HG03460 (cell line): ENCODE measurements around the gene ZYX.

Experiments
- ATAC-seq: cut with Tn5 transposase; IDR thresholded peaks from one replicate; pipeline ENCODE4 v1.9.1; 2021; ENCODE audit not compliant: unreplicated experiment

Gene ZYX

DNA sequence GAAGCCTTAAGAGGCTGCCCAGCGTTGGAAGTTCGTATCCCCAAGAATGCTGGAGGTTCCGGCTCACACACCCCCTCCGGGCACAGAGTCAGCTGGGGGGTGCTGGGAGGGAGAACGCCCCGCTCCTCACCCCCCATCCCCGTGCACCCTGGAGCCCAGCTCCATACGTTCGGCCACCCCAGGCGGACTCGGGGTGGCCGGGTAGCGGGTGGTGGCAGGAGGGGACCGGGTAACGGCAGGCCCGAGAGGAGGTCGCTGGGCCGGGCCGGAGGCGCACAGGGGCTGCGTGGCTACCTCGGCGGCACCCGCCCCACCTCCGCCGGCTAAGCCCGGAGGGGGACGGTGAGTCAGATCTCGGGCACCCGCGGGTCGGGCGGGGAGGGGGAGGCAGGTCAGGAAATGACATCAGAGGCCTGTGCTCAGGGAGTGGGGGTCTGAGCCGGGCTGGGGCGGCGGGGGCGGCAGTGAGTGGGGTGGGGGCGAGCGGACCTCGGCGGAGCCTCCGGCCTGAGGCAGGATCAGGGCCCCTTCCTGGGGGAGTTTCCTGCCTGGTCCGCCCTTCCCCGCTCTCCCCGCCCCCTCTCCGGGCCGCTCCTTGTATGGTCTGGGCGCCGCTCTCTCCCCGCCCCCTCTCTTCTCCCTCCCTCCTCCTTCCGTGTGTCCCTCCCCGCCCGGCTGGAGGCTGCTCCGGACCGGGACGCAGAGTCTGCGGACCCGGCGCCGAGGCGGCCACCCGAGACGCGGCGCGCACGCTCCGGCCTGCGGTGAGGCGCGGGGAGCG lies at the start of gene ZYX:
Gene ZYX, plus strand, starts transcription at position 700 of the 781 bp plus-strand sequence. CDS start 227 bp downstream, outside the sequence.
- ATAC-seq, result peak; percentile 74

- ATAC-seq, result no peak
Measured at GRCh38 chr7:143334244-143334643, 46.9 kb upstream of the ZYX start.

- no peak for ATAC-seq
Measured at GRCh38 chr7:143337216-143337615, 43.9 kb upstream of the ZYX start.

DNA sequence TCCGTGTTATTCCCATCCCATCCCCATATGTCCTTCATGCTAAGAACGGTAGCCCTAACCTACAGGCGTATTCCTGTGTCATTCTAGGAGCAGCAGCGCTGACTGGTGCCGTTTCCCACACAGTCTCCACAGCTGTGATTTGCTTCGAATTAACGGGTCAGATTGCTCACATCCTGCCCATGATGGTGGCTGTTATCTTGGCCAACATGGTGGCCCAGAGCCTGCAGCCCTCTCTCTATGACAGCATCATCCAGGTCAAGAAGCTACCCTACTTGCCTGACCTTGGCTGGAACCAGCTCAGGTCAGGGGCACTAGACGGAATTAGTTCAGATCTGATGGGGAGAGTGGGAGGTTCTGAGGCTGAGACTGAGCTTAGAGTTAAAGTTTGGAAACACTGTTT lies 39.3 kb upstream of the ZYX start:
- ATAC-seq, result no peak

GRCh38 chr7:143343596-143343995 lies 37.5 kb upstream of the ZYX start:
- ATAC-seq, result no peak

DNA sequence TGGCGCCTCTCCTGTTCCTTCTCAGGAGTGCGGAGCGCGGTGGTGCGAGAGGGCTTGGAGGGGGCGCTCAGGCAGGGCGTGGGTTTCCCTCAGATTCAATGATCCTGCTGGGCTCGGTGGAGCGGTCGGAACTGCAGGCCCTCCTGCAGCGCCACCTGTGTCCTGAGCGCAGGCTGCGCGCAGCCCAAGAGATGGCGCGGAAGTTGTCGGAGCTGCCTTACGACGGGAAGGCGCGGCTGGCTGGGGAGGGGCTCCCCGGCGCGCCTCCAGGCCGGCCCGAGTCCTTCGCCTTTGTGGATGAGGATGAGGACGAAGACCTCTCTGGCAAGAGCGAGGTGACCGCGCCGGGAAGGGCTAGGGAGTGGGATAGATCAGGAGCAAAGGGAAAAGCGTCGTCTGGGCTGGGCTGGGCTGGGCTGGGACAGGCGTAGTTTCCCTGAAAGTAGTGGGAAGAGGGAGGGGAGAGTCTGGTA lies 35.7 kb upstream of the ZYX start:
- no peak for ATAC-seq

DNA sequence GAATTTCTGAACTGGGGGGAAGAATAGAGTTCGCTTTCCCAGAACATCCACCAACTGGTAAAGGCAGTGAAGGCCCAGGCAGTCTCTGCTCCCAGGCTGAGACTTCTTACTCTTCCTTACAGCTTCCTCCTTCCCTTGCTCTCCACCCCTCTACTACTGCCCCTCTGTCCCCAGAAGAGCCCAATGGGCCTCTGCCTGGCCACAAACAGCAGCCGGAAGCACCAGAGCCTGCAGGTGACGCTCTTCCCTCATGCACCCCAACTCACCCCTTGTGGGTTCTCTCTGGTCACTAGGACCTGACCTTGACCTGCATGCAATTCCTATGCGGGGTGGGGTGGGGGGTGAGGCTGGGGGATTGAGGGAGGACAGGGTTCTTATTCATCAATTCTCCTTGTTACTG lies 35.1 kb upstream of the ZYX start:
- ATAC-seq, result no peak

GRCh38 chr7:143347950-143348349 lies 33.2 kb upstream of the ZYX start:
- ATAC-seq, result no peak

GRCh38 chr7:143351060-143351459 lies 30.1 kb upstream of the ZYX start:
- no peak for ATAC-seq

DNA sequence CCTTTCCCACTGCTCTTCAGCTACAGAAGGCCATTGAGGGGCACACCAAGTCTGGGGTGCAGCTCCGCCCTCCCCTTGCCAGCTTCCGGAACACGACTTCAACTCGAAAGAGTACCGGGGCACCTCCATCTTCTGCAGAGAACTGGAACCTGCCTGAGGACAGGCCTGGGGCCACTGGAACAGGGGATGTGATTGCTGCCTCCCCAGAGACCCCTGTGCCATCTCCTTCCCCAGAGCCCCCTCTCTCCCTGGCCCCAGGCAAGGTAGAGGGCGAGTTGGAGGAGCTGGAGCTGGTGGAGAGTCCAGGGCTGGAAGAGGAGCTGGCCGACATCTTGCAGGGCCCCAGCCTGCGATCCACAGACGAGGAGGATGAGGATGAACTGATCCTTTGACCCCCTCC lies 29.6 kb upstream of the ZYX start:
- no peak for ATAC-seq

DNA sequence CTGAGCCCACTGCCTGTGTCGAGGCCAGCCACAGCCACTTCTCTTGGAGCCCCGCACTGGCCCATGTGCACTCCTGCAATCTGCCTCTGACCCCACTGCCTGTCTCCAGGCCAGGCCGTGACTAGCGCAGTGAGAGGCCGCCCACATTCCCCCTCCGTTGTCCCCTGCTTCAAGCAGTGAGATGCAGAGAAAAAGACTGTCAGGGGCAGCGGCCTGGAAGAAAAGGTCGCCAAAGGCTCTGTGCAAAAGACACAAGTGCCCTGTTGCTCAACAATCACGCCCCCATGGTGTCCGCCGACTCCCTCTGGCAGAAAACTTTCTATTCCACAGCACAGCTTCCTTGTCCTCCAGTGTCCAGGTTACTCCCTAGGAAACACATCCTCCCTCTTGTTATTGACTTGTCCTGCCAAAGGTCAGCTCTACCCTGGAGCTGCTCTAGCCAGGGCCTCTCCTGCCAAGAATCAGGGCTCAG lies 28.6 kb upstream of the ZYX start:
- ATAC-seq, result no peak

DNA sequence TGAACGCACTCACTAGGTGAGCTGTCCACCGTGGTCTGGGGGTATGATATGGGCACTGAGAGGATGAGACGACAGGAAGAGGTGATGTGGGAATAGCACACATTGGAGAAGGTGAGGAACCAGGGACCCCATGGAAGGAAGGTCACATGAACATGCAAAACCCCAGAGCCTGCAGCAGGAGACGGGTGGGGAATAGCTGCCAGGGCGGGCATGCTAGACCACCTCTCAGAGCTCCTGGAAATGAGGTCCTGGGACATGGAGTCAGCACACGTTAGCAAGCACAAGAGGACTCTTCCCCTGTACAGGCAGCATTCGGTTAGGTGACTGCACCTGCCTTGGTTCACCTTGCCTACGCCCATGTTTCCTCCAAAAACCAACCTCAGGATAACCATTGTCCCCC lies 26.8 kb upstream of the ZYX start:
- no peak for ATAC-seq

DNA sequence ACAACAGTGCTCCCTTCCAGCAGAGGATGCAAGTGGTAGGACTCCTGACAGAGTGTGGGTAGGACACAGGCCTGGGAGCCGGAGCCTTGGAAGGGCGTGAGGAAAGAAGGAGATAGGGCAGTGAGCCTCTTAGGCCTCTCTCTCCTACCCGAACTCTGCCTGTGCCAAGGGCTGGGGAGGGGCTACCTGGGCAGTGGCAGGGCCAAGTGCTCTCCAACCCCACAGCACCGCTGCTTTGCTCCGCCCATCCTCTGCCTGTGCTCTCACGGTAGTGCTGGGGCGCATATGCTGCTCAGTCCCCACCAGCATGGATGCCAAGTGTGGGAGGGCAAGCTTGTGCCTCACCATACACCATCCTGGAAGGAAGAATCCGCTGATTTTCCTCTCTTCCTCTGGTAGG lies 26.2 kb upstream of the ZYX start:
- ATAC-seq, result no peak

DNA sequence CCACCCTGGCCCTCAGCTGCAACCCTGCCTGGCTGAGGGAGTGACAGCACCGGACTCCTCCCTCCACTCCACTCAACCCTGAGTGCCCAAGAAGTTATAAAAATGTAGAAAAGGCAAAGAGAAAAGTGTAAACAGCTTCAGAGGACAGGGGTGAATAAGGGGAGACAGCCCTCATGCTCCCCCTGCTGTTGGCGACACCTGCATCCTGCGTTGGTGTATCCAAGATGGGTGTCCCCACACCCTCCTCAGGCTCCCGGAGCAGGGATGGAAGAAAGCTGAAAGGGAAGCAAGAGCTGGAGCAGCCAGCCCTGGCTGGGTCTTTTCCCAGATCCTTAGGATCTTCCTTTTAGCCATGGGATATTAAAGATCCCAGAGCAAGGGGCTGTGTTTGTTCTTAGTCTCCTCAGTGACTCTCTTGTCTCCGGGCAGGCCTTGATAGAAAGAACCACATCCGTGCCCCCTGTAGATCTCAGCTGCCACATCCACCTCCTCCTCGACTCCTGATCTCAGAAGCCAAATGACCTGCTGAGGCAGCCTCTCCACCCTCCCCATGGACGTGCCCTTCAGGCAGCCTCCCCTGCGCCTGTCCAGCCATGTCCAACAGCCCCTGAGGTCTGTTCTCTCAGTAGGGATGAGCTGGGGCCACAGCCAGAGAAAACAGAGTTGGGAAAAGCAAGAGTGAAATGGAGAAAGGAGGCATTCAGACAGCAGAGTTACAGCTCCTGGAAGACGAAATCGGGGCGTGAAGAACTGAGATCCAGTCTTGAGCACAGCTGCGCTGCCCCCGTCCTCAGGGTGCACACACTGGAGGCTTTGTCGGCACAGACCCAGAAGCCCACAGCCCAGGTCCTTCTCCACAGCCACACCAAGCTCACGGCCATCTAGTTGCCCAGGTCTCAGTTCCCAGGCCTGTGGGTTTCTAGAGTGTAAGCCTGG lies 25.4 kb upstream of the ZYX start:
- ATAC-seq, result no peak

- no peak for ATAC-seq
Measured at GRCh38 chr7:143356414-143357050, 24.6 kb upstream of the ZYX start.

- no peak for ATAC-seq
Measured at GRCh38 chr7:143358626-143359025, 22.5 kb upstream of the ZYX start.

GRCh38 chr7:143359771-143360353 lies 21.3 kb upstream of the ZYX start:
- no peak for ATAC-seq

DNA sequence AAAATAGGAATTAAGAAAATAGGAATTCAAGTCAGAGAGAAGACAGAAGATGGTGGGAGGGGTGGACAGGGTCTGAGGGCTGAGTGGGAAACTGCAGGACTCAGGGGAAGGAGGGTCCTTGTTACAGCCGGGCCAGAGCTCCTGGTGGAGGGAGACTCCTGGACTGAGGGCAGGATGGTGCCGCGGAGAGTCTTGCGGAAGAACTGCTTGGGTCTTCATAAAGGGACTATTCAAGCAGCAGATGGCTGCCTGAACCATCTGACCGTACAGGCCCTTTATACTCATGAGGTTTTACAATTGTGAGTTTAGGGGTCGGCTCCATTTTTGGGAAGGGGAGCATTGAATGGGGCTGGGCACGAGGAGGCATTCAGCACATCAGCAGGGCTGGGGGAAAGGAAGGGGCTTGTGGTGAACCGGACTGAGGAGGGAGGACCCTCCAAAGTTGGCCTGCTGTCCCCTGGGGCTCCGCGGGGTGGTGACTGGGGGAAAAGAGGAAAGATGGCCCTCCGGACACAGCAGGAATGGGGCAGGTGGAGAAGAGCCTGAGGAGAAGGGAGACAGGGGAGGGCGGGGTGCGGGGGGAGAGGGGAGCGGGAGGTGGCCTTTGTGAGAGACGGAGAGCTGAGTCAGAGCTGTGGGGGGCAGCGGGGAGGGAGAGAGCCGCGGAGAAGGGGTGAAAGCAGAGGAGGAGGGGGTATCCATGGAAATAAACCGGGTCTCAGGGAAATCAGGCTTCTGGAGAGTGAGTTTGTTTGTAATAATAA lies 20.2 kb upstream of the ZYX start:
- no peak for ATAC-seq

GRCh38 chr7:143361552-143362130 lies 19.5 kb upstream of the ZYX start:
- ATAC-seq, result no peak
